Measurements from ENCODE around the gene SUSD5.
"Not testable (repeated sequence)": the region's sequence is repeated elsewhere in the genome, so short reads cannot be mapped to it uniquely, and the experiment has no call there.

Gene SUSD5

GRCh38 chr3:33111581-33111980, 107.0 kb downstream of the SUSD5 start:
- TF ChIP-seq CTCF (conservative IDR thresholded peaks at IDR 0.05; ENCODE audit: low read depth, low read length) = no peak
- Histone ChIP-seq H3K27me3 (ENCODE audit: insufficient read depth, low read depth) (no peaks in the 10 kb centered on the region), H3K4me2 (no peak overlapping the region), H2AFZ (ENCODE audit: low read depth) (no peak overlapping the region), H3K4me1 (ENCODE audit: low read depth, poor library complexity, severe bottlenecking) (no peaks in the 10 kb centered on the region), H3K79me2 (ENCODE audit: insufficient read depth, low read depth) (no peaks in the 10 kb centered on the region), H3K36me3 (ENCODE audit: insufficient read depth) (no peaks in the 10 kb centered on the region), H3K27ac (no peak overlapping the region), H3K4me3 (IDR thresholded peaks at IDR 0.05; ENCODE audit: insufficient read depth, low read depth, low read length) (no peak overlapping the region), H4K20me1 (ENCODE audit: insufficient read depth) (no peaks in the 10 kb centered on the region), H3K9ac (no peak overlapping the region)

- H3K9ac ChIP-seq; H3K4me1 ChIP-seq (ENCODE audit: low read depth, poor library complexity, severe bottlenecking); H3K27me3 ChIP-seq (ENCODE audit: insufficient read depth, low read depth); H3K4me3 ChIP-seq (IDR thresholded peaks at IDR 0.05; ENCODE audit: insufficient read depth, low read depth, low read length); H3K27ac ChIP-seq; H2AFZ ChIP-seq (ENCODE audit: low read depth); H3K79me2 ChIP-seq (ENCODE audit: insufficient read depth, low read depth); H3K4me2 ChIP-seq; H3K36me3 ChIP-seq (ENCODE audit: insufficient read depth); H4K20me1 ChIP-seq (ENCODE audit: insufficient read depth): not testable (repeated sequence)
These were observed 111.8 kb downstream of the SUSD5 start for GRCh38 chr3:33106854-33107253.

GRCh38 chr3:33105341-33105948, 113.2 kb downstream of the SUSD5 start:
- Histone ChIP-seq H3K27me3 (ENCODE audit: insufficient read depth, low read depth) (no peaks in the 10 kb centered on the region), H2AFZ (ENCODE audit: low read depth) (no peak overlapping the region), H3K27ac (no peak overlapping the region), H3K4me3 (IDR thresholded peaks at IDR 0.05; ENCODE audit: insufficient read depth, low read depth, low read length) (no peak overlapping the region), H3K4me2 (no peak overlapping the region), H3K79me2 (ENCODE audit: insufficient read depth, low read depth) (no peaks in the 10 kb centered on the region), H4K20me1 (ENCODE audit: insufficient read depth) (no peaks in the 10 kb centered on the region), H3K36me3 (ENCODE audit: insufficient read depth) (no peaks in the 10 kb centered on the region), H3K9ac (no peak overlapping the region), H3K4me1 (ENCODE audit: low read depth, poor library complexity, severe bottlenecking) (peaks cover 9% of the 10 kb centered on the region)
- no peak for TF ChIP-seq CTCF (conservative IDR thresholded peaks at IDR 0.05; ENCODE audit: low read depth, low read length)

DNA sequence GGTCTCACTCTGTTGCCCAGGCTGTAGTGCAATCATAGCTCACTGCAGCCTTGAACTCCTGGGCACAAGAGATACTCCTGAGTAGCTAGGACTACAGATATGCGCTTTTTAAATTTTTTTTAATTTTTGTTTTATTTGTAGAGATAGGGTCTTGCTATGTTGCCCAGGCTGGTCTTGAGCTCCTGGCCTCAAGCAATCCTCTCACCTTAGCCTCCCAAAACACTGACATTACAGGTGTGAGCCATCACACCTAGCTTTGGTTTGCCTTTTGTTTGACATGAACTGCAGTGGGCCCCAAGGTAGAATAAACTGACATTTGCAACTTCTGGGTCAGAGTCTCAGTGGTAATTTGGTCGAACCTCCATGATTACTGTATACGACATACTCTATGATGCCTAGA, 113.8 kb downstream of the SUSD5 start:
- no peaks in the 10 kb centered on the region for H4K20me1 ChIP-seq (ENCODE audit: insufficient read depth)
- TF ChIP-seq CTCF (conservative IDR thresholded peaks at IDR 0.05; ENCODE audit: low read depth, low read length) = no peak
- no peaks in the 10 kb centered on the region for H3K27me3 ChIP-seq (ENCODE audit: insufficient read depth, low read depth)
- H3K36me3 ChIP-seq (ENCODE audit: insufficient read depth) = no peaks in the 10 kb centered on the region
- H3K27ac ChIP-seq = no peak overlapping the region
- H3K4me2 ChIP-seq = no peak overlapping the region
- no peak overlapping the region for H2AFZ ChIP-seq (ENCODE audit: low read depth)
- no peak overlapping the region for H3K4me3 ChIP-seq (IDR thresholded peaks at IDR 0.05; ENCODE audit: insufficient read depth, low read depth, low read length)
- no peaks in the 10 kb centered on the region for H3K79me2 ChIP-seq (ENCODE audit: insufficient read depth, low read depth)
- H3K4me1 ChIP-seq (ENCODE audit: low read depth, poor library complexity, severe bottlenecking) = peaks cover 9% of the 10 kb centered on the region
- no peak overlapping the region for H3K9ac ChIP-seq

DNA sequence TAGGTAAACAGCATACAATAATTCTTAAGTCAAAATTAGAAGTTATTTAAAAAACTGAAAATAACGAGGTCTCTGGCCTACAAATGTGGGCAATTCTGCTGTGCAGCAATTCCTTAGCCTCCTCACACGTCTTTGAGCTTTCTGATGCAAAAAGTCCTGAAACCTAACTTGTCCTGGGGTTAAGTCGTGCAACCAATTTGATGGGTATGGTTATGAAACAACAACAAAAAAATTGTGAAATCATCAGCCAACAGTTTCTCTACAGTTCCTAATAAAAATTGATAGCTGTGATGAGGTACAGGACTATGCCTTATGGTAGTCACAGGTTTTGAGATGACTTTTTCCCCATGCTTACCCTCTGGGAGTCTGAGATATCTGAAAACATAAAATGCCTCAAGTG, 115.1 kb downstream of the SUSD5 start:
- no peak for TF ChIP-seq CTCF (conservative IDR thresholded peaks at IDR 0.05; ENCODE audit: low read depth, low read length)
- no peaks in the 10 kb centered on the region for H4K20me1 ChIP-seq (ENCODE audit: insufficient read depth)
- no peak overlapping the region for H3K9ac ChIP-seq
- no peaks in the 10 kb centered on the region for H3K79me2 ChIP-seq (ENCODE audit: insufficient read depth, low read depth)
- H3K36me3 ChIP-seq (ENCODE audit: insufficient read depth) = no peaks in the 10 kb centered on the region
- no peak overlapping the region for H3K4me2 ChIP-seq
- H3K27ac ChIP-seq = no peak overlapping the region
- H3K27me3 ChIP-seq (ENCODE audit: insufficient read depth, low read depth) = no peaks in the 10 kb centered on the region
- peaks cover 9% of the 10 kb centered on the region for H3K4me1 ChIP-seq (ENCODE audit: low read depth, poor library complexity, severe bottlenecking)
- no peak overlapping the region for H3K4me3 ChIP-seq (IDR thresholded peaks at IDR 0.05; ENCODE audit: insufficient read depth, low read depth, low read length)
- H2AFZ ChIP-seq (ENCODE audit: low read depth) = no peak overlapping the region
